ENCODE results near the gene TIGD7.
"Not testable (repeated sequence)": the region's sequence is repeated elsewhere in the genome, so short reads cannot be mapped to it uniquely, and the experiment has no call there.

Gene TIGD7

DNA sequence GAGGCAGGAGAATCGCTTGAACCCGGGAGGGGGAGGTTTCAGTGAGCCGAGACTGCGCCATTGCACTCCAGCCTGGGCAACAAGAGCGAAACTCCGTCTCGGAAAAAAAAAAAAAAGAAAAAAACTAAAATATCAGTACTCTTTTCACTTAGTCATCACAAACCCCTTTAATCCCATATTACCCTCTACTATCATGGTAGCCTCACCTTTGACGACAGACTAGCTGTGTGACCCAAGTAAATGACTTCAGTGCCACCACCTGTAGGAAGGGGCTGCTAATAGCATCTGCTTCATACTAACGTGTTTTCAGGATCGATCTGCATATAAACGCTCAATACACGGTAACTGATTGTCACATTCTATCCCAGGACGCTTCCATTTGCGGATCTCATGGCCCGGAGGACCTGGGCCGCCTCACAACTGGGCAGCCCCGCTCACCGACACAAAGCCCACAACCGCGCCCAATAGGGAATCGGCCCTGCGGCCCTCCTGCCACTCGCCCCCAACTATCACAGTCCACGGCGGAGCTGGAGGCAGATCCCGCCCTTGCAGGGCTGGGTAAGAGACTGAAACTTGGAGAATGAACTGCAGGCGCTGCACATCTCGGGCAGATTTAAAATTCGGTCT is 23.0 kb downstream of the TIGD7 start:
- DNase-seq = no peak

DNA sequence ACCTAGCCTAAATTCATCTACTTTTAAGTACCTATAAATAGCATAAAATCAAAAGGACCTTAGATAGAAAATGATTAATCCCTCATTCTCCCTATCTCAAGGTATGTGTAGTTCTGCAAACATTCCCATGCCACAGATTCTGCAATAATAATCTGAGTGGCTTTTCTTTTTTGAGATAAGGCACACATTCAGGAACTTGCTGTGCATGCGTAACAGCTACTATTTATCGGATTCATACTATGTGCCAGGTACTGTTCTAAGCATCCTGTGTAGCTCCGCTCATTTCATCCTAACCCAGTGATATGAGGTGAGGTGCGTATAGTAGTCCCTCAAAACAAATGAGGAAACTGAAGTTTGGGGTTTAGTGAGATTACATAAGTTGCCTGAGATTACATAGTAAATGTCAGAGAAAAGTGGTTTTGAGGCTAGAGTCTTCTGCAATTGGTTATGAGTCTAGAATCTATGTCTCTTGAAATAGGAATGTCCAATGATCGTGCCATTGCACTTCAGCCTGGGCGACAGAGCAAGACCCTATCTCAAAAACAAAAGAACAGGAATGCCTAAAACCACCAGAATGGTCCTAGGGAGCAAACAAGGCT is 23.9 kb downstream of the TIGD7 start:
- DNase-seq = no peak

DNA sequence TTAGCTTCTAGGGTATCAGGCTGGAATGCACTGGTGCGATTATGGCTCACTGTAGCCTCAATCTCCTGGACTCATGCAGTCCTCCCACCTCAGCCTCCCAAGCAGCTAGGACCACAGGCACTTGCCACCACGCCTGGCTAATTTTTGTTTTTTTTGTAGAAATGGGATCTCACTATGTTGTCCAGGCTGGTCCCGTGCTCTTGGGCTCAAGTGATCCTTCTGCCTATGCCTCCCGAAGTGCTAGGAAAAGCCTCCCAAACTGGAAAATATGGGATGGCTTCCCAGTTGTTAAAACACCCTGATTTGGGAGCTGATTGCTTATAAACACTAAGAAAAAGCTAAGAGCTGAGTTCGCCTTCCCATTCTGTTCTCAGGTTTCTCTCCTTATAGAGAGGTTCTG is 28.6 kb downstream of the TIGD7 start:
- DNase-seq = no peak

DNA sequence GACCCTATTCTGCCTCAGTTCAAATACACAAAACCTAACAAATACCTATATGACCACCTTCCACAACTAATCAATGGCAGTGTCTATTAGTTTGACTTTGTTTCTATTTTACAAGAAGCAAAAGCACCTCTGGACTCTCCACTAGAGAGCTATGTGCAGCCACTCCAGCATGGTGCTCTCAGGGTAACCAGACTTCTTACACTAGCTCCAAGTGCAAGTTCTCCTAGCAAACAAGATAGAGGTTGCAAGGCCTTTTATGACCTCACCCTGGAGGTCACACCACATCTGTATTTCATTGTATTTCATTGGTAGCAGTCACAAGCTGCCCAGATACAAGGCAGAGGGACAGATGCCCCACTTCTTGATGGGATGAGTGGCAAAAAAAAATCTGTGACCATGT is 30.3 kb downstream of the TIGD7 start:
- DNase-seq = no peak

DNA sequence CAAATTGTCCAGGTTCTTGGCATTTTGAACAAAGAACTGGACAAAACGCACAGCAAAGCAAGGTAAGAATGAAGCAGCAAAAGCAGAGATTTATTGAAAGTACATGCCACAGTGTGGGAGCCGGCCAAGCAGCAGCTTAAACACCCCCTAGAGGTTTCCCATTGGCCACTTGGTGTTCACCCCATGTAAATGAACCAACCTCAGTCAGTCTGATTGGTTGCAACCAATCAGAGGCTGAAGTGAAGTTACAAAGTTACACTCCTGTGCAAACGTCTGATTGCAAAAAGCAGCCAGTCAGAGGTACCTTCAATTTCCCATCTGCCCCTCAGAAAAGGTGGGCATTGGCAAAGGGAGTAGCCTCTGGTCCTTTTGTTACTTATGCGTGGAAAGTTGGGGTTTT is 30.7 kb downstream of the TIGD7 start:
- no peak for DNase-seq

DNA sequence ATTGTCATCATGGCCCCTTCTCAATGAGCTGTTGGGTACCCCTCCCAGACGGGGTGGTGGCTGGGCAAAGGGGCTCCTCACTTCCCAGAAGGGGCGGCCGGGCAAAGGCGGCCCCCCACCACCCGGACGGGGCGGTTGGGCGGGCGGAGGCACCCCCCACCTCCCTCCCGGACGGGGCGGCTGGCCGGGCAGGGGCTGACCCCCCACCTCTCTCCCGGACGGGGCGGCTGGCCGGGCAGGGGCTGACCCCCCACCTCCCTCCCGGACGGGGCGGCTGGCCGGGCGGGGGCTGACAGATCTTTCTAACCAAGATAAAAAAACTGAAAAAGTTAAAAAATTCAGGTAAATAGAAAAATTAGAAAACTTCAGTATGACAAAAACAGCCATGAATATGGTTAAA is 33.9 kb downstream of the TIGD7 start:
- DNase-seq = not testable (repeated sequence)

DNA sequence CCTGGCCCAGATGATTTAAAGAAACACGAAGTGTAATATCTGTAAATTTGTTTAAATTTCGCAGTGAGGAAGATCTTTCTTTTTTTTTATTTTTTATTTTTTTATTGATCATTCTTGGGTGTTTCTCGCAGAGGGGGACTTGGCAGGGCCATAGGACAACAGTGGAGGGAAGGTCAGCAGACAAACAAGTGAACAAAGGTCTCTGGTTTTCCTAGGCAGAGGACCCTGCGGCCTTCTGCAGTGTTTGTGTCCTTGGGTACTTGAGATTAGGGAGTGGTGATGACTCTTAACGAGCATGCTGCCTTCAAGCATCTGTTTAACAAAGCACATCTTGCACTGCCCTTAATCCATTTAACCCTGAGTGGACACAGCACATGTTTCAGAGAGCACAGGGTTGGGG is 34.5 kb downstream of the TIGD7 start:
- DNase-seq = not testable (repeated sequence)

DNA sequence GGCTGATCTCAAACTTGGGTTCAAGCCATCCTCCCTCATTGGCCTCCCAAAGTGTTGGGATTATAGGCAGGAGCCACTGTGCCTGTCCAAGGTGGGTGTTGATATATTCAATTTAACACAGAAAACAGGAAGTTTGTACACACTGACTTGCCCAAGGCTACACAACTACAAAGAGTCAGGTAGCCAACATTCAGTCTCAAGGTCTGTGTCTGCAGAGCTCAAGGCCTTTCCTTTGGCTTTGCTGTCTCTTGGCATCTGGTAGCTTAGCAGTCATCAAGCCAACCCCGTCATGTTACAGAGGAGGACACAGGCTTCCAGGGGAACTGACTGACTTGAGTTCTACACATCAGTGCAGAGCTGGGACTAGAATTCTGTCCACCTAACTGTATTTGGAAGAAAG is 36.9 kb downstream of the TIGD7 start:
- DNase-seq = no peak

DNA sequence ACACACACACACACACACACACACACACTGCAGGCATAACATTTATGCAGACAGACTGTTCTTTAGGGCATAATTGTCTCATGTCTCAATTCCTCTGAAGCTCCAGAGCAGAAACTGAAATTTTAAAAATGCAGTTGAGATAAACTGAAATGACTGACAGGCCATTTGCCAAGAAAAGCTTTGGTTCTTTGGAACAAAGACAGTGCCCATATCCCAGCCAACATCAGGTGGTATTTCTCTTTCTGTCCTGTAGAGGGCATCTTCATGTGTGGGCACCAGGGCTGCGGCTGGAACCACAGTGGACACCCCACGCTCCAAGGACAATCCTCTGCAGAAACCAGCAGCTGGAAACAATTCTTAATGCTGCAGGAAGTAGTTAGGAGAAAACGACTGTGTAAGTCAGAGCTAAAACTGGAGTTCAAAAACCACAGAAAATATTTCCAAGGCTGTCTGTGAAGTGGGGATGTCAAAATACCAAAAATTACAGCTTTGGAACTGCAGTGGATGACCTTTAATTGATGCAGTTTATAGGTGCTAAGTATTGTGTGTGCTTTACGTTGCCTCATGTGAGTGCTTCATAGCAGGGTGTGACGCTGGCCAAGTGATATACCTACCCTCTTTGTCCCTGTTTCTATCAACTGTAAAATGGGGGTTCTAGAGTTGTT is 38.2 kb downstream of the TIGD7 start:
- DNase-seq = peak; percentile 34

DNA sequence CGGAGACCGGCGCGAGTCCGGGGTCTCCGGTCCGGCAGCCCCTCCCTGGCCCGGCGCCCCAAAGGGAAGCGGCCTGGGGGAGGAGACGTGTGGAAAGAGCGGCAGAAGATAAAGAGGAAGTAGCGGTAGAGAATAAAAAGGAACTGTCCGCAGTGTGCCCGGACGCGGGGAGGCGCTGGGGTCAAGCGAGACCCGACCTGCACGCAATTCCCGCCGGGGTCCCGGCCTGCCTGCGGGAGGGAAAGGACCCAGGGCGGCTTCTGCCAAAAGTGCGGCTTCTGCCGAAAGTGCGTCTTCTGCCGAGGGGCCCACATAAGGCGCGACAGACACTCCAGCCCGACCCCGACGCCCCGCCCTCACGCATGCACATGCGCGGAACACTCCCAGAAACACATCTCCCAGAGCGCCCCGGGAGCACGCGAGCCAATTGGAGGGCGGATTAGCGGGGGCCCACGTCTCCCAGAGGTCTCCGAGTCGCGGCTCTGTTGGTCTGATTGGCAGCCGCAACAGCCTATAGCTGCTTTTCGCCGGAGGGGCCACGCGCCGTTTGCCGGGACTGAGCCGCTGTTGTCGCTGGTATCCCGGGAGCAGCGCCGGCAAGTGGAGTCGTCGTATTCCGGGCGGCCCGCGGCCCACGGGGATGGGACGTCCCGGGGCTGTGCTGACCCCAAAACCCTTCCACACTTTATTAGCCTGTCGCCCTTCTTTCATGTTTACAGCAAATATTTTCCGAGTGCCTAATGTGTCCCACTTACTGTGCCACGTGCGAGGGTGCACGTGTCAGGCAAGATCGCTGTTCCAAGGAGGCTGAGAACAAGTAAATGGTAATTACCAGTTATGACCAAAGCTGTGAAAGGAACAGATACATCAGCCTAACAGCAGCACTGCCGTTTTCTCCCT is 40.8 kb downstream of the TIGD7 start:
- peak; percentile 98 for DNase-seq

DNA sequence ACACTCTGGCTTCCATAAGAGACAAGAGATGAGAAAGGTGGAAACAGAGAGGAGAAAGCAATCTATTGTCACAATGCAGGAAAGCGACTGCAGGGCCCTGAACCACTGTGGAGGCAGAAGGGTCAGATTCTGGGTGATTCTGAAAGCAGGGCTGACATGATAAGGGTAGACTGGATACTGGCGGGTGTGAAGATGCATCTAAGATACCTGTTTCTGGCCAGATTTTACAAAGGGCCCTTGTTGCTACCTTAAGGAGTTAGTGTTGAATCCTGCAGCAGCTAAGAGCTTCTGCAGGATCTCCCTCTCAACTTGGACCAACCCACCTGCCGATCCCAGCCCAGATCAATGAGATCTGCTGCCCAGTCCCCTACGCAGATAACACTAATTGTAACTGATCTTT is 42.7 kb downstream of the TIGD7 start:
- DNase-seq = no peak

DNA sequence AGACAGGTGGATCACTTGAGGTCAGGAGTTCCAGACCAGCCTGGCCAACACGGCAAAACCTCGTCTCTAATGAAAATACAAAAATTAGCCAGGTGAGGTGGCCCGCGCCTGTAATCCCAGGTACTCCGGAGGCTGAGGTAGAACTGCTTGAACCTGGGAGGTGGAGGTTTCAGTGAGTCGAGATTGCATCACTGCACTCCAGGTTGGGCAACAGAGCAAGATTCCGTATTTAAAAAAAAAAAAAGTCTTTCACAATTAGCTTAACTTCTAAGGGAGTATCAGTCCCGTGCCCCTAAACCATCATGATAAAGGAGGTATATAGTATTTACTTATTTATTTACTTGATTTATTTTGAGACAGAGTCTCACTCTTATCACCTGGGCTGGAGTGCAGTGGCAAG is 45.4 kb downstream of the TIGD7 start:
- no peak for DNase-seq

DNA sequence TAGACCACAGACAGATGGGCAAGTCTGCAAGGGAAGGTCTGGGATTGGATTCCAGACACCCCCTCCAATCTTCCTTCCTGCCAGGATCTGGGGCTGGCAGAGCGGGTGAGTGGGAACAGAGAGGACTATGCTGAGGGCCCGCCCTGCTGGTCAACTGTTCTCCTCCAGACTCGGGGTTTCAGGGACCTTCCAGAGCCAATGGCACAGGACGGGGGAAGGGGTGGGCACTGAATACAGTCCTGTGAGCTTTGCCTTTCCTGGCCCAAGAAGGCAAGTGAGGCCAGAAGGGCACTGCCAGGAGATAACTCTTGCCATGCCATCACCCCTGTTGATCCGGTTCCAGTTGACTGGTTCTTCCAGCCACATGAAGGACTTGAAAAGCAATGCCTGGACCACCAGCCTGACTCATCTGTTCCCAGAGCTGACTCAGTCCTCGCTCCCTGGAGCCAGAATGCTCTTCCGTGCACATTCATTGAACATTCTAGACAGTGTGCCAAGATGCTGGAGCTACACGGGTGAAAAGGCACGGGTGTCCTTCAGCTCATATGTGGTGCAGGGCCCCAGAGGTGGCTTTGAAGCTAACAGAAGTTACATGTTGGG is 48.3 kb downstream of the TIGD7 start:
- no peak for DNase-seq

DNA sequence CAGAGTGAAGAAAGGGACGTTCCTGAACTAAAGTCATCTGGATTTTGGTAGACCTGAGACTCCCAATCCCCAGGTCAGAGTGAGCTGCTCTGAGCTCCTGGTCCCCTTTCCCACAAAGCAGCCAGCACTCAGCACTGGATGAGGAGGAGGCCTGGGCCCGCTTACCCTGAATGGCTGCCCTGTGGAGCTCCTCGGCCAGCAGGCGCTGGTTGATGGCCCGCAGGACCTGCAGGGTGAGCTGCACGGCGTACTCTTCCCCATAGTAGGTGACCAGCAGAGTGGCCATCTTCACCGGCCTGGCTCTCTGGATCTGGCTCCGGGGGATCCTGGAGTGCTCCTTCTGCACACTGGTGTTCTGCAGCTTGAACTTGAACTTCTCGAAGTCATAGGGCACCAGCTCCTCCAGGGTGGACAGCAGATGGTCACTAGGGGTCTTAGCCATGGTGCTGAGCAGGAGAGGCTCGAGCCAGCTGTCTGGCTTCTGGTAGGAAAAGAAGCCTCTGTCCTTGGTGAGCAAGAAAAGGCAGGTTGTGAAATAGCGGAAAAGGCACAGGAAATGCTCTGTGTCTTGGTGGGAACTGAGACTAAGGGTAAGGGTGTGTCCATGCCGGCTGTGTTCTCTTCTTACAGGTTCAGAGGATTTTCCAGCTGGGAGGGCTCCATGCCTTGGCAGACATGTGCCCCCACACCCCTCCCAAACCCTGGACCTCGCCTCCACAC is 48.9 kb downstream of the TIGD7 start, which contains the start of gene MEFV:
TSS of gene MEFV (minus strand) at position 488 of the 720 bp plus-strand sequence. CDS start at position 442, 46 bp downstream.
- DNase-seq = no peak

DNA sequence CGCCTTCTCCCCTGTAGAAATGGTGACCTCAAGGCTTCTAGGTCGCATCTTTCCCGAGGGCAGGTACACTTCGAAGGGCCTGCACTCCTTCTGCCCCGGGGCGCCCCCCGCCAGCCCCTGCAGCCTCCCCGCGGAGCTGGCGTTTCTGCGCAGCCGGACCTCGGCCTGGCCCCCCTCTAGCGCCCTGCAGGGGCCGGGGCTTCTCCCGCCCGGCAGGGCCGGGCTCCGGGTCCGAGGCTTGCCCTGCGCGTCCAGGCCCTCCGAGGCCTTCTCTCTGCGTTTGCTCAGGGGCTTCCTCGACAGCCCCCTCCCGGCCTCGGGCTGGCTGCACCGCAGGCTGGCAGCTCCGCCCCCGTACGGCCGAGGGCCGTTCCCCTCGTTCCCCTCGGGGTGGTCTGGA is 50.9 kb downstream of the TIGD7 start:
- no peak for DNase-seq

DNA sequence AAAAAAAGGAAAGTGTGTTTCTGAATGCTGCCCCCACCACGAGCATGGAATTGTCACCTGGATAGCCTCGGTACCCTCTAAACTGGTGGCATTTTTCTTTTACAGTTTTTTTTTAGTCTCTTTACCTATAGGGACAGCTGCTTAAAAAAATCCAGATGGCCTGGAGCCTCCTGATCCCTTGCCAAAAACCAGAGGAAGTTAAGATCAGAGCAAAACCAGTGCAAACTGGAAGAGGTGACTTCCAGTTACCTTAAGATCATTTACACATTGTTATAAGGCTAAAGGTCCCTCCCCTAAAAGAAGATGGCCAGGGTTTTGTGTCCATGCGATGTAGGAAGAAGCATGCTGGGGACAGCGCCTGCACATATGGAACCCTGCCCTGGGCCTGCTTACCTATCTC is 52.3 kb downstream of the TIGD7 start:
- DNase-seq = no peak

DNA sequence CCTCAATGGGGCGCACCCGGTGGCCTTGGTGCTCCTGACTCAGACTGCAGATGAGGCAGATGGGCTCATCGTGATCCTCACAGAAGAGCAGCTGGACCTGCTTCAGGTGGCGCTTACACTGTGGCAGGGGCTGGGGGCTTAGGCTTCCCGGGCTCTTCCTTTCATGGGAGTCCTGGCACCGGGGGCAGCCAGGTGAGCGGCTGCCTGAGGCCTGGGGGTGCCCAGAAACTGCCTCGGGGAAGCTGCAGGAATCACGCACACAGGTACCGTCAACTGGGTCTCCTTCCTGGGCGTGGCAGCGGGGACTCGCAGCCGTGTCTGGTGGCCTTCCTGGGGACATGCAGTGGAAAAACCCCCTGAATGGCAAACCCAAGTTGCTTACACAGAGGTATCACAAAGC is 55.8 kb downstream of the TIGD7 start:
- DNase-seq = no peak

DNA sequence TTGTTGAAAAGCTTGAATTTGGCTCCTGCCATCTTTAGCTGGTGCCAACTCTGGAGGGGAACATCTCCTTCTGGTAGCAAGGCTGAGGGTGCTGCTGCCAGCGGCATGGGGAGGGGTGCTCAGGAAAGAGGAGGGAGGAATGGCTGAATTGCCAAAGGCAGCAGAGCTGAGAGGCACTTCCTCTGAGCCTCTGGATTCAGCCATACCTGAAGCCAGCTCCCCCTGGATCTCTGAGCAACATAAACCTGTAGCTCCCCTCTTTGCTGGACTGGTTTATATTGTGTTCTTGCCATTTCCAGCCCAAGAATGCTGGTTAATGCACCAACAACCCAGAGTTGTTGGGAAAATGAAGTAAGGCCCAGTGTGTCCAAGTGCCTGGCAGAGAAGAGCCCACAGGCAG is 56.2 kb downstream of the TIGD7 start:
- no peak for DNase-seq
